Measurements from ENCODE around the gene PLA2G2D.
A peak's percentile ranks its signal among the peaks of the same experiment; 100 is the strongest.

Gene PLA2G2D

DNA sequence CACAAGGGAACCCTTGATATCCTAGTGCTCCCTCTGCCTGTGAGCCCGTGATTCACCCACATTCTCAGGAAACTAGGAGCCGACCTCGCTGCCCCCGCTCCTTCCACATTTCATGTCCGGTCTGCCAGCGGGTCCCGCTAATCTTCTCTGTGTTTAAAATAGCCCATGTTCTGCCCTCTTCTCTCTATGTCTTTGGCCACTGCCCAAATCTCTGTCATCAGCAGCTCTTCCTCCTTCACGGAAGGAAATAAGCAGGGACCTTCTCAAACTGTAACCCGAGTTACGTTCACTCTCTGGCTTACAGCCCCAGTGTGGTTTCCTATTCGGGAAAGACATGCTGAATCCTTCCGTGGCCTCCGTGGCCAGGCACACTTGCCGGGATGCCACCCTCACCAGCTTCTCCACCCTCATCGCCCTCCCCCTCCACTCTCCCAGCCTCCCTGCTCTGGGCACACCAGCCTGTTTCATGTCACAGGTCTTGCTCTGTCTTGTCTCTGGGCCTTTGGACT lies 45.4 kb upstream of the PLA2G2D start:
- Histone ChIP-seq H3K4me3 (ENCODE audit: low read depth, low read length) (no peak overlapping the region), H3K36me3 (ENCODE audit: control insufficient read depth in 2 of 2, insufficient read depth in 1 of 2, low read length in 2 of 2) (no peaks in the 10 kb centered on the region), H3K27ac (ENCODE audit: extremely low read depth, low read depth, low read length) (no peak overlapping the region), H3K4me1 (ENCODE audit: control insufficient read depth, insufficient read depth, low read length) (no peaks in the 10 kb centered on the region), H3K9me3 (ENCODE audit: control insufficient read depth, insufficient read depth, low read depth, low read length) (no peaks in the 10 kb centered on the region)
- ChIA-PET CTCF (interaction anchor here (1.0 to 2.8 kb wide), 5 partner anchors 11 to 63 kb away, joined by 4 to 9 read pairs (median 5); no protein-coding TSS in a partner anchor), POLR2A (no interaction called here)
- no peak for TF ChIP-seq ZNF555 (tag by site-specific recombination; conservative IDR thresholded peaks at IDR 0.05)
- no peak for TF ChIP-seq FEZF1 (tag by site-specific recombination; IDR thresholded peaks at IDR 0.05)
- TF ChIP-seq ZNF157 (tag by site-specific recombination; IDR thresholded peaks at IDR 0.05), result no peak
- TF ChIP-seq MYNN (tag by site-specific recombination; IDR thresholded peaks at IDR 0.05; ENCODE audit: borderline replicate concordance), result no peak
- TF ChIP-seq ZNF132 (tag by site-specific recombination; IDR thresholded peaks at IDR 0.05; ENCODE audit: borderline replicate concordance), result no peak
- TF ChIP-seq, protein P1, sequence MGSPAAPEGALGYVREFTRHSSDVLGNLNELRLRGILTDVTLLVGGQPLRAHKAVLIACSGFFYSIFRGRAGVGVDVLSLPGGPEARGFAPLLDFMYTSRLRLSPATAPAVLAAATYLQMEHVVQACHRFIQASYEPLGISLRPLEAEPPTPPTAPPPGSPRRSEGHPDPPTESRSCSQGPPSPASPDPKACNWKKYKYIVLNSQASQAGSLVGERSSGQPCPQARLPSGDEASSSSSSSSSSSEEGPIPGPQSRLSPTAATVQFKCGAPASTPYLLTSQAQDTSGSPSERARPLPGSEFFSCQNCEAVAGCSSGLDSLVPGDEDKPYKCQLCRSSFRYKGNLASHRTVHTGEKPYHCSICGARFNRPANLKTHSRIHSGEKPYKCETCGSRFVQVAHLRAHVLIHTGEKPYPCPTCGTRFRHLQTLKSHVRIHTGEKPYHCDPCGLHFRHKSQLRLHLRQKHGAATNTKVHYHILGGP (tag by site-specific recombination; IDR thresholded peaks at IDR 0.05), result no peak
- no peak for TF ChIP-seq ZNF549 (tag by site-specific recombination; IDR thresholded peaks at IDR 0.05)
- no peak for TF ChIP-seq SP7 (tag by site-specific recombination; IDR thresholded peaks at IDR 0.05)
- TF ChIP-seq EGR2 (tag by site-specific recombination; IDR thresholded peaks at IDR 0.05; ENCODE audit: low read depth), result no peak
- no peak for TF ChIP-seq ZEB2 (tag by site-specific recombination; IDR thresholded peaks at IDR 0.05)
- no peak for TF ChIP-seq ZNF629 (tag by site-specific recombination; IDR thresholded peaks at IDR 0.05)
- no peak for TF ChIP-seq ZNF610 (tag by site-specific recombination; IDR thresholded peaks at IDR 0.05; ENCODE audit: borderline replicate concordance)
- TF ChIP-seq ZNF560 (tag by site-specific recombination; IDR thresholded peaks at IDR 0.05; ENCODE audit: borderline replicate concordance), result no peak
- TF ChIP-seq SCRT1 (tag by site-specific recombination; IDR thresholded peaks at IDR 0.05; ENCODE audit: borderline replicate concordance), result no peak
- TF ChIP-seq, protein P2, sequence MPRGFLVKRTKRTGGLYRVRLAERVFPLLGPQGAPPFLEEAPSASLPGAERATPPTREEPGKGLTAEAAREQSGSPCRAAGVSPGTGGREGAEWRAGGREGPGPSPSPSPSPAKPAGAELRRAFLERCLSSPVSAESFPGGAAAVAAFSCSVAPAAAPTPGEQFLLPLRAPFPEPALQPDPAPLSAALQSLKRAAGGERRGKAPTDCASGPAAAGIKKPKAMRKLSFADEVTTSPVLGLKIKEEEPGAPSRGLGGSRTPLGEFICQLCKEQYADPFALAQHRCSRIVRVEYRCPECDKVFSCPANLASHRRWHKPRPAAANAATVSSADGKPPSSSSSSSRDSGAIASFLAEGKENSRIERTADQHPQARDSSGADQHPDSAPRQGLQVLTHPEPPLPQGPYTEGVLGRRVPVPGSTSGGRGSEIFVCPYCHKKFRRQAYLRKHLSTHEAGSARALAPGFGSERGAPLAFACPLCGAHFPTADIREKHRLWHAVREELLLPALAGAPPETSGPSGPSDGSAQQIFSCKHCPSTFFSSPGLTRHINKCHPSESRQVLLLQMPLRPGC (tag by site-specific recombination; IDR thresholded peaks at IDR 0.05), result no peak
- TF ChIP-seq ZNF223 (tag by site-specific recombination; IDR thresholded peaks at IDR 0.05), result no peak

DNA sequence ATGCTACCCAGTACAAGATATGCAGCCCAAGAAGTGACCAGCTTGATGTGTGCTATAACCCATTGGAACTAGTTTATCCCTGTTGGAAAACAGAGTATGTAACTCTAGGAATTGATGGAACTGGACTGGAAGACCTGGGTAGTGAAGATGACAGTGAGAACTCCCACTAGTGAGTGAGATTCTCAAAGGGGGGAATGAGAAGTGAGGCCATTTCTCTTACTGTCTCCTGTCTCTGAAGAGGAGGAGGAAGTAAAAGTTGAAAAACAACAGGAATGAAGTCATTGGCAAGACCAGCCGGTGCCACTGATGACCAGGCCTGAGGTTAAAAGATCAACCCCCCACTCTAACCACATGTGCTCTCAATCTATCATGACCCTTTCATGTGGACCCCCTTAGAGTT lies 40.7 kb upstream of the PLA2G2D start:
- no peaks in the 10 kb centered on the region for H3K36me3 ChIP-seq (ENCODE audit: control insufficient read depth in 2 of 2, insufficient read depth in 1 of 2, low read length in 2 of 2)
- TF ChIP-seq YY2 (tag by site-specific recombination; IDR thresholded peaks at IDR 0.05), result no peak
- TF ChIP-seq, protein P3, sequence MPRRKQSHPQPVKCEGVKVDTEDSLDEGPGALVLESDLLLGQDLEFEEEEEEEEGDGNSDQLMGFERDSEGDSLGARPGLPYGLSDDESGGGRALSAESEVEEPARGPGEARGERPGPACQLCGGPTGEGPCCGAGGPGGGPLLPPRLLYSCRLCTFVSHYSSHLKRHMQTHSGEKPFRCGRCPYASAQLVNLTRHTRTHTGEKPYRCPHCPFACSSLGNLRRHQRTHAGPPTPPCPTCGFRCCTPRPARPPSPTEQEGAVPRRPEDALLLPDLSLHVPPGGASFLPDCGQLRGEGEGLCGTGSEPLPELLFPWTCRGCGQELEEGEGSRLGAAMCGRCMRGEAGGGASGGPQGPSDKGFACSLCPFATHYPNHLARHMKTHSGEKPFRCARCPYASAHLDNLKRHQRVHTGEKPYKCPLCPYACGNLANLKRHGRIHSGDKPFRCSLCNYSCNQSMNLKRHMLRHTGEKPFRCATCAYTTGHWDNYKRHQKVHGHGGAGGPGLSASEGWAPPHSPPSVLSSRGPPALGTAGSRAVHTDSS (tag by site-specific recombination; IDR thresholded peaks at IDR 0.05), result peak; percentile 56; the same call in 1 of the 2 replicates
- POLR2A ChIA-PET, result no interaction called here
- H3K4me3 ChIP-seq (ENCODE audit: low read depth, low read length), result no peak overlapping the region
- no peaks in the 10 kb centered on the region for H3K4me1 ChIP-seq (ENCODE audit: control insufficient read depth, insufficient read depth, low read length)
- H3K9me3 ChIP-seq (ENCODE audit: control insufficient read depth, insufficient read depth, low read depth, low read length), result no peaks in the 10 kb centered on the region
- no peak overlapping the region for H3K27ac ChIP-seq (ENCODE audit: extremely low read depth, low read depth, low read length)
- CTCF ChIA-PET, result interaction anchor here (0.7 to 0.9 kb wide), 2 partner anchors 8 to 33 kb away, joined by 3 to 4 read pairs; no protein-coding TSS in a partner anchor

Measured in HEK293 (cell line).